Fibroblast of lung (primary cell): Measurements from ENCODE around the gene CNR1. TPM values are rescaled to one million over a fixed set of nuclear protein-coding genes. Genes with fewer than 3 reads are reported as not detected.

Source experiments
- DNase-seq, 2 donors: peaks; one replicate each; pipeline versions ENCODE4 v3.0.0 to v3.0.0-alpha.2; 2010; ENCODE audit warnings: low read depth in 2 of 2
- H2AFZ ChIP-seq: 2 replicates; pipeline ENCODE4 v1.5.1; 2012; ENCODE audit warnings: low read length, control low read depth, inconsistent platforms
- H3K27ac ChIP-seq: 2 replicates; pipeline ENCODE4 v1.5.1; 2011; ENCODE audit warnings: low read length, control low read depth; ENCODE audit not compliant: insufficient read depth
- H3K27me3 ChIP-seq: 2 replicates; pipeline ENCODE4 v1.5.1; 2011; ENCODE audit warnings: mild to moderate bottlenecking, low read length; ENCODE audit not compliant: control insufficient read depth, insufficient read depth
- H3K36me3 ChIP-seq: 2 replicates; pipeline ENCODE4 v1.5.1; 2011; ENCODE audit warnings: low read length; ENCODE audit not compliant: control insufficient read depth, insufficient read depth
- H3K4me1 ChIP-seq: 2 replicates; pipeline ENCODE4 v1.5.1; 2011; ENCODE audit warnings: low read length; ENCODE audit not compliant: control insufficient read depth, insufficient read depth; ENCODE audit errors: extremely low read depth
- H3K4me2 ChIP-seq: 2 replicates; pipeline ENCODE4 v1.5.1; 2011; ENCODE audit warnings: low read length, control low read depth; ENCODE audit not compliant: insufficient read depth; ENCODE audit errors: extremely low read depth
- H3K4me3 ChIP-seq, 4 experiments: fragments of 200-600 bp in 1 of 4; sonication (generic) in 1 of 4; replicated peaks in 1 of 4; 2 replicates each; pipeline ENCODE4 v1.5.1; 2011 to 2016; ENCODE audit warnings: low read length in 4 of 4, low read depth in 3 of 4, mild to moderate bottlenecking in 3 of 4, control low read depth in 2 of 4, inconsistent platforms in 1 of 4, mixed read lengths in 1 of 4; ENCODE audit not compliant: insufficient read depth in 1 of 4; ENCODE audit errors: control extremely low read depth in 1 of 4
- H3K79me2 ChIP-seq: 2 replicates; pipeline ENCODE4 v1.5.1; 2012; ENCODE audit warnings: mild to moderate bottlenecking, low read length, inconsistent platforms; ENCODE audit not compliant: control insufficient read depth, insufficient read depth
- H3K9ac ChIP-seq: 2 replicates; pipeline ENCODE4 v1.5.1; 2011; ENCODE audit warnings: mild to moderate bottlenecking, low read length, control low read depth; ENCODE audit not compliant: insufficient read depth
- H3K9me3 ChIP-seq: 2 replicates; pipeline ENCODE4 v1.5.1; 2012; ENCODE audit warnings: low read depth, low read length; ENCODE audit not compliant: control insufficient read depth, insufficient read depth
- H4K20me1 ChIP-seq: 2 replicates; pipeline ENCODE4 v1.5.1; 2011; ENCODE audit warnings: low read length; ENCODE audit not compliant: control insufficient read depth, insufficient read depth; ENCODE audit errors: extremely low read depth
- CTCF ChIP-seq, 2 donors: IDR thresholded peaks in 1 of 2; conservative IDR thresholded peaks in 1 of 2; 1 replicate in 1 of 2; 2 replicates in 1 of 2; pipeline ENCODE4 v1.5.1; 2011 to 2012; ENCODE audit warnings: low read length in 2 of 2, control low read depth in 1 of 2, inconsistent platforms in 1 of 2, low read depth in 1 of 2, mild to moderate bottlenecking in 1 of 2
- EZH2 ChIP-seq: IDR thresholded peaks from 2 replicates; pipeline ENCODE4 v1.5.1; 2012; ENCODE audit warnings: low read length, control low read depth, mild to moderate bottlenecking; ENCODE audit errors: missing control alignments
- polyA plus RNA-seq, 2 donors: library from polyadenylated mRNA; depleted of rRNA in 1 of 2; stranded (reverse) in 1 of 2; unstranded in 1 of 2; fragments of >200 nt; gene quantifications; 2 replicates each; pipeline ENCODE4 v1.2.1, GENCODE V29; 2011 to 2012; ENCODE audit warnings: missing spikeins in 1 of 2
- total RNA-seq: library from RNA; depleted of rRNA; stranded (reverse); fragments of >200 nt; gene quantifications from 2 replicates; pipeline ENCODE4 v1.2.1, GENCODE V29; 2014

The CNR1 gene
- total and polyA plus RNA-seq, 2 donors (not counting 1 experiment from before 2014, with no cell fraction given), result not detected

- DNase-seq, result no peak
- H2AFZ ChIP-seq, result no peak overlapping the region
- H3K79me2 ChIP-seq, result no peaks in the 10 kb centered on the region
- no peak for TF ChIP-seq EZH2
- no peak for TF ChIP-seq CTCF (conservative IDR thresholded peaks at IDR 0.05 in 1 of 2, IDR thresholded peaks at IDR 0.05 in 1 of 2; ENCODE audit: low read depth in 1 of 2, low read length in 2 of 2)
- H3K4me3 ChIP-seq, result no peak overlapping the region
- no peaks in the 10 kb centered on the region for H3K36me3 ChIP-seq
- H3K4me1 ChIP-seq, result no peaks in the 10 kb centered on the region
- H4K20me1 ChIP-seq, result no peaks in the 10 kb centered on the region
- no peak overlapping the region for H3K4me2 ChIP-seq
- no peaks in the 10 kb centered on the region for H3K9me3 ChIP-seq
- H3K27ac ChIP-seq, result no peak overlapping the region
- H3K27me3 ChIP-seq, result no peaks in the 10 kb centered on the region
- H3K9ac ChIP-seq, result no peak overlapping the region
These were observed 28.2 kb downstream of the CNR1 start for GRCh38 chr6:88137915-88138314.

- Histone ChIP-seq H3K79me2 (no peaks in the 10 kb centered on the region), H3K27me3 (no peaks in the 10 kb centered on the region), H3K27ac (no peak overlapping the region), H3K36me3 (no peaks in the 10 kb centered on the region), H3K4me1 (no peaks in the 10 kb centered on the region), H2AFZ (no peak overlapping the region), H4K20me1 (no peaks in the 10 kb centered on the region), H3K4me2 (no peak overlapping the region), H3K4me3 (no peak overlapping the region), H3K9me3 (no peaks in the 10 kb centered on the region), H3K9ac (no peak overlapping the region)
- no peak for DNase-seq
- TF ChIP-seq EZH2, result no peak
- TF ChIP-seq CTCF (conservative IDR thresholded peaks at IDR 0.05 in 1 of 2, IDR thresholded peaks at IDR 0.05 in 1 of 2; ENCODE audit: low read depth in 1 of 2, low read length in 2 of 2), result no peak
These were observed 30.5 kb downstream of the CNR1 start for GRCh38 chr6:88135578-88136114.

DNA sequence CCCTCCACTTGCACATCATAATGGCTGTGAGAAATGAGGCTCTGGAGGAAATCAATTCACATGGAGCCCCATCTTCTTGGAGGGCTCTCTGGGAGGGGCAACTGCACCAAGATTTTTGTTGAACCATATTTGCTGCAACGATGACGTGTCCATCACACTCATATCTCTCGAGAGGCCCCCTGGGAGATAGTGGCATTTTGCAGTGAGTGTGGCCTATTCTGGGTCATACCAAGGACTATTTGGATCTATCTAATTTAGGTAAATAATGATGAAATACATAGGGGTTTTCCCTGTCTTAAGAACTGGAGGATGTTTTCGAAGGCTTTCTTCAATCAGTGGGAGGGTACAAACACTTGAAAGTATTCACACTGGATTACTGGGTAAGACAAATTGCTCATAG lies 31.6 kb downstream of the CNR1 start:
- Histone ChIP-seq H3K27ac (no peak overlapping the region), H4K20me1 (no peaks in the 10 kb centered on the region), H3K9me3 (no peaks in the 10 kb centered on the region), H3K79me2 (no peaks in the 10 kb centered on the region), H2AFZ (no peak overlapping the region), H3K9ac (no peak overlapping the region), H3K4me3 (no peak overlapping the region), H3K27me3 (no peaks in the 10 kb centered on the region), H3K4me1 (no peaks in the 10 kb centered on the region), H3K36me3 (no peaks in the 10 kb centered on the region), H3K4me2 (no peak overlapping the region)
- DNase-seq, result no peak
- TF ChIP-seq EZH2 (no peak), CTCF (conservative IDR thresholded peaks at IDR 0.05 in 1 of 2, IDR thresholded peaks at IDR 0.05 in 1 of 2; ENCODE audit: low read depth in 1 of 2, low read length in 2 of 2) (no peak)
